ENCODE results near the gene MCFD2. TPM values are rescaled to one million over a fixed set of nuclear protein-coding genes. Genes with fewer than 3 reads are reported as not detected.

The MCFD2 gene
- total and polyA plus RNA-seq, 4 donors, result 56.8 to 82.8 (median 70.4) TPM

DNA sequence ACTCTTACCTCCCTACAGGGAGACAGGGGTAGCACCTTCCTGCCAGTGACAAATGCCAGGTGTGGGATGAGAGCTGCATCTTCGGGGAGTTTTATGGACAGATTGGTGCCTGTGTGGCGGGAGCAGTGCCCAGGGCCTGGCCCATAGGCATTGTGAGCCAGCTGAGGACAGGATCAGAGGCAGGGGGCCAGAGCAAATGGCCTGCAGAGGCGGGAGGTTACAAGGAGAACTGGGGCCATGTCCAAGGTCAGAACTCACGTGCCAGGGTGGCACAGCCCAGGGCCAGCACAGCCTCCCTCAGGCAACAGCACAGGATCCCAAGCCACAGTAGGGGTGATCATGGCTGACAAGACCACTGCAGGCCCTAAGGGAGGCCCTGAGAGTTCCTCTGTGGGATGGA, 40.2 kb upstream of the MCFD2 start:
- no peaks in the 10 kb centered on the region for H3K27me3 ChIP-seq (ENCODE audit: control insufficient read depth, insufficient read depth, low read length)
- H3K27ac ChIP-seq (ENCODE audit: low read depth, low read length), result no peak overlapping the region
- H3K9me3 ChIP-seq (ENCODE audit: control insufficient read depth, insufficient read depth, low read length), result no peaks in the 10 kb centered on the region
- WGBS (ENCODE audit: insufficient coverage), result 90% methylated on average over 4 of the region's 4 CpGs
- no peak overlapping the region for H3K4me3 ChIP-seq (ENCODE audit: low read depth, low read length)
- peaks cover 3% of the 10 kb centered on the region for H3K4me1 ChIP-seq (ENCODE audit: control insufficient read depth, insufficient read depth, low read length)
- peaks cover 62% of the 10 kb centered on the region for H3K36me3 ChIP-seq (ENCODE audit: control insufficient read depth, insufficient read depth, low read length)
- DNase-seq (ENCODE audit: low read depth in 4 of 6, low spot score in 6 of 6), result no peak

DNA sequence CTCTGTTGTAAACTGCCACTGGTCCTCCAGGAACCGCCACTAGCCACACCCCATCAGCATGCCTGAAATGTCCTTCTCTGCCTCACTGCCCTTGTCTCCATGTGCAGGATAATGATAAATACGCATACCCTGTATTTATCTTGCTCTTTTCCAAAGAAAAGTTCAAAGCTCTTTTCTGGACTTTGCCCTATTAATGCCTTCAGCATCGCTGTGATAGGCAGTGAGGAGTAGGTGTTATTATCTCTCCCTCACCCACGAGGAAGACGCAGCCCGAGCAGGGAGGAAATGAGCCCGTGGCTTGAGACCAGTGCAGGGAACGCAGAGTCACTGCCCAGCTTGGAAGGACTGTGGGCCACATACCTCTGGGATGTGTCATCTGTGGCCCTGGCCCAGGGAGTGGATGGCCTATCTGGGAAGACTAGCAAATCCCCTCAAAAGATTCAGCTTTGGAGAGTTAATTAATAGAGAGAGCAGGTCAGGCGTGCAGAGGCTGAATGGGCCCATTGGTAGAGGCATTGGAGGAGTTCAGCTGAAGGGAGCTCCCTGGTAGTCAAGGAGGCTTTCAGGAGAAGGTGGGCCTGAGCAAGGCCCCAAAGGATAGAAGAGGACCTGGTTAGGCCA, 39.5 kb upstream of the MCFD2 start:
- DNase-seq (ENCODE audit: low read depth in 4 of 6, low spot score in 6 of 6), result peak in 1 of 6 donors; percentile 25

DNA sequence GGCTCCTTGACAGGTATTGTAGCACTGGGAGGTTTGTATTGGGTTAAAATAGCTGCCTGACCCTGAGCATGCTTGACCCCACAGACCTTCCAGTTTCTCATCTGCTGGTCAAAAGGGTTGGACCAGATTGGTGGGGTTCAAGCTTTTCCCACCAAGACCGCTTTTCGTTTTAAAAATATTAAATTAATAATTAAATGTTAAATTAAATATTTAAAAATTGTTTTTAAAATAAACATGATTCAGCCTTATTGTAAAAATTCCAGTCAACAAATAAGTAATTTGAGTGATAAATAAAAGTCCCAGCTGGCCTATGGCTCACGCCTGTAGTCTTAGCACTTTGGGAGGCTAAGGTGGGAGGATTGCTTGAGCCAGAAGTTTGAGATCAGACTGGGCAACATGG, 36.6 kb upstream of the MCFD2 start:
- Histone ChIP-seq H3K27ac (ENCODE audit: low read depth, low read length) (no peak overlapping the region), H3K36me3 (ENCODE audit: control insufficient read depth, insufficient read depth, low read length) (peaks cover 46% of the 10 kb centered on the region), H3K9me3 (ENCODE audit: control insufficient read depth, insufficient read depth, low read length) (no peaks in the 10 kb centered on the region), H3K4me3 (ENCODE audit: low read depth, low read length) (no peak overlapping the region), H3K4me1 (ENCODE audit: control insufficient read depth, insufficient read depth, low read length) (peaks cover 3% of the 10 kb centered on the region), H3K27me3 (ENCODE audit: control insufficient read depth, insufficient read depth, low read length) (no peaks in the 10 kb centered on the region)
- no peak for DNase-seq (ENCODE audit: low read depth in 4 of 6, low spot score in 6 of 6)
- WGBS (ENCODE audit: insufficient coverage), result 100% methylated on average over 1 of the region's 3 CpGs

More for the DNA sequence above, 39.5 kb upstream of the MCFD2 start:
- no peak overlapping the region for H3K4me3 ChIP-seq (ENCODE audit: low read depth, low read length)
- H3K9me3 ChIP-seq (ENCODE audit: control insufficient read depth, insufficient read depth, low read length), result no peaks in the 10 kb centered on the region
- H3K4me1 ChIP-seq (ENCODE audit: control insufficient read depth, insufficient read depth, low read length), result peaks cover 3% of the 10 kb centered on the region
- no peaks in the 10 kb centered on the region for H3K27me3 ChIP-seq (ENCODE audit: control insufficient read depth, insufficient read depth, low read length)
- H3K36me3 ChIP-seq (ENCODE audit: control insufficient read depth, insufficient read depth, low read length), result peaks cover 65% of the 10 kb centered on the region
- H3K27ac ChIP-seq (ENCODE audit: low read depth, low read length), result no peak overlapping the region
- 69% methylated on average over 8 of the region's 9 CpGs for WGBS (ENCODE audit: insufficient coverage)

DNA sequence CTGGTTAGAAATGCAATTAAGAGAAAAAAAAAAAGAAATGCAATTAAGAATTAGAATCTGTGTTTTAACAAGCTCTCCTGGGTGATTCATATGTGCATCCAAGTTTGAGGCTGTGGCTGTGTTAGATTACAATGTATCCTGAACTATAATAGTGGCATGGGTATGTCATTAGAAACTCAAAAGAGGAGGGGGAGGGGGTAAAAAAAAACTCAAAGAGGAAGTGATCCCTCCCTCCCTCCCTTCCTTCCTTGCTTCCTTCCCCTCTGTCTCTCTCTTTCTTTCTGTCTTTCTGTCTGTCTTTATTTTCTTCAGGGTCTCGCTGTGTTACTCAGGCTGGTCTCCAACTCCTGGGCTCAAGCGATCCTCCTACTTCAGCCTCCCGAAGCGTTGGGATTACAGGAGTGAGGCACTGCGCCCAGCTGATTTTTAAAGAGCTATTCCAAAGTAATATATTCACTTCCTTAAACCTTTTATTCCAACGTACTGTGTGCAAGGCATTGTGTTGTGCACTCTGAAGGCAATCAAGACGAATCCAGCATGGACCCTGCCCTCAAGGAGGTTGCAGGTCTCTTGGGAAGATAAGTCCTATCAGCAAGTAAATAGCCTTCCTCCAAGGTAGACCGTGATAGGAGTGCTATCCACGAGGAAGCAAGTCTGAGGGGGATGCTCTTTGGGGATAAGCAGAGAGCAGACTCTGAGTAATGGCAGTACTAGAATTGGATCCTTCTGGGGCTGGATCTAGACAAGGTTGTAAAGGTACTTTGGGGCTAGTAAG, 35.9 kb upstream of the MCFD2 start:
- H3K4me1 ChIP-seq (ENCODE audit: control insufficient read depth, insufficient read depth, low read length), result peaks cover 3% of the 10 kb centered on the region
- peaks cover 39% of the 10 kb centered on the region for H3K36me3 ChIP-seq (ENCODE audit: control insufficient read depth, insufficient read depth, low read length)
- no peaks in the 10 kb centered on the region for H3K9me3 ChIP-seq (ENCODE audit: control insufficient read depth, insufficient read depth, low read length)
- no peak overlapping the region for H3K4me3 ChIP-seq (ENCODE audit: low read depth, low read length)
- H3K27ac ChIP-seq (ENCODE audit: low read depth, low read length), result no peak overlapping the region
- H3K27me3 ChIP-seq (ENCODE audit: control insufficient read depth, insufficient read depth, low read length), result no peaks in the 10 kb centered on the region
- no peak for DNase-seq (ENCODE audit: low read depth in 4 of 6, low spot score in 6 of 6)
- 85% methylated on average over 8 of the region's 9 CpGs for WGBS (ENCODE audit: insufficient coverage)

DNA sequence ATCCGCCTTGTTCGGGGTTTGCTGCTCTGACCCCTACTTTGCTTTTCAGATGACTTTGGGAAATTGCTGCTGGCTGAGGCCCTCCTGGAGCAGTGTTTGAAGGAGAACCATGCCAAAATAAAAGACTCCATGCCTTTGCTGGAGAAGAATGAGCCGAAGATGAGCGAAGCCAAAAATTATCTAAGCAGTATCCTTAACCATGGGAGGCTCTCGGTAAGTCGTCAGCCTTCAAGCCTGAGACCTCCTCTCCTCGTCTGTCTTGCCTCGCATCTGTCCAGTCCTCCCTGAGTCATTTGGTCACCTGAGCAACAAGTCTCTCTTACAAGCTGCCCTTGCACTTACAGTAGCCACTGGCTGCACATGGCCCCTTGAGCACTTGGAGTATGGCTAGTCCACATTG, 34.7 kb upstream of the MCFD2 start:
- Histone ChIP-seq H3K4me3 (ENCODE audit: low read depth, low read length) (no peak overlapping the region), H3K36me3 (ENCODE audit: control insufficient read depth, insufficient read depth, low read length) (peaks cover 35% of the 10 kb centered on the region), H3K27ac (ENCODE audit: low read depth, low read length) (no peak overlapping the region), H3K4me1 (ENCODE audit: control insufficient read depth, insufficient read depth, low read length) (peaks cover 3% of the 10 kb centered on the region), H3K9me3 (ENCODE audit: control insufficient read depth, insufficient read depth, low read length) (no peaks in the 10 kb centered on the region), H3K27me3 (ENCODE audit: control insufficient read depth, insufficient read depth, low read length) (no peaks in the 10 kb centered on the region)
- no peak for DNase-seq (ENCODE audit: low read depth in 4 of 6, low spot score in 6 of 6)
- 86% methylated on average over 6 of the region's 8 CpGs for WGBS (ENCODE audit: insufficient coverage)

DNA sequence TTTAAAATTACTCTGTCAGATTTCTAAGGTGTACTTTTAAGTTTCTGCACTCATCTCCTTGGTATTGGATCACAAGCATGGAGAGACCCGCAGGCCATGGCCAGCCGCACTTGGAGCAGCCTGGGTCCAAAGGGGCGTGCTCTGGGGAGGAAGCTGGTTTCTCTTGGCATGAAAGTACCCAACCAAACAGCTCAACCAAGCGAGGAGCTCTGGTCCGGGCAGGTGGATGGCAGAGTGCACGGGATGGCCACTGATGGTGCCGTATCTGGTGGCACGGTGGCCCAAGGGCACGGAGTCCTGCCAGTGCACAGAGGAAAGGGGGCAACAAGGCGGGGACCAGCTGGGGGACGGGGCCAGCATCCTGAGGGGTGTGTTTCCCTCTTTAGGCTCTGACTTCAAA, 32.2 kb upstream of the MCFD2 start:
- Histone ChIP-seq H3K4me3 (ENCODE audit: low read depth, low read length) (no peak overlapping the region), H3K36me3 (ENCODE audit: control insufficient read depth, insufficient read depth, low read length) (peaks cover 27% of the 10 kb centered on the region), H3K27ac (ENCODE audit: low read depth, low read length) (no peak overlapping the region), H3K9me3 (ENCODE audit: control insufficient read depth, insufficient read depth, low read length) (no peaks in the 10 kb centered on the region), H3K4me1 (ENCODE audit: control insufficient read depth, insufficient read depth, low read length) (peaks cover 4% of the 10 kb centered on the region), H3K27me3 (ENCODE audit: control insufficient read depth, insufficient read depth, low read length) (no peaks in the 10 kb centered on the region)
- DNase-seq (ENCODE audit: low read depth in 4 of 6, low spot score in 6 of 6), result no peak
- WGBS (ENCODE audit: insufficient coverage), result 73% methylated on average over 5 of the region's 11 CpGs

DNA sequence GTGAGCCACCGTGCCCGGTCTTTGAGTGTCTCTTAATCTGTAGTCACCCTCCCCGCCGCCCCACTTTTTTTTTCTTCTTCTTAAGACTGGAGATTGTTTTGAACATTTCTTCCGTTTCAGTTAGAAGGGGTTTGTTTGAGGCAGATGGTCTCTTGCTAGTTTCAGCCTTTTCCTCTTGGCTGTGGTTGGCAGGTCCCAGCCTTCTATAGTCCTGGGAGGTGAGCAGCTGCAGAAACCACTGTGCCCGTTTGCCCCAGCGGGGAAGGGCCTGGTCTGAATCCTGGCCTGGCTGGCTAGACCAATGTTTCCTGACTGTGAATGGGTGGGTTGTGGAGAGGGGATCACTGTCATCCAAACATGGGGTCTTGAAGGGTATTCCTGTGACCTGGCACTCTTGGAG, 30.1 kb upstream of the MCFD2 start:
- no peak for DNase-seq (ENCODE audit: low read depth in 4 of 6, low spot score in 6 of 6)
- H3K4me3 ChIP-seq (ENCODE audit: low read depth, low read length), result no peak overlapping the region
- no peak overlapping the region for H3K27ac ChIP-seq (ENCODE audit: low read depth, low read length)
- H3K27me3 ChIP-seq (ENCODE audit: control insufficient read depth, insufficient read depth, low read length), result no peaks in the 10 kb centered on the region
- 92% methylated on average over 2 of the region's 7 CpGs for WGBS (ENCODE audit: insufficient coverage)
- H3K36me3 ChIP-seq (ENCODE audit: control insufficient read depth, insufficient read depth, low read length), result peaks cover 14% of the 10 kb centered on the region
- peaks cover 14% of the 10 kb centered on the region for H3K4me1 ChIP-seq (ENCODE audit: control insufficient read depth, insufficient read depth, low read length)
- no peaks in the 10 kb centered on the region for H3K9me3 ChIP-seq (ENCODE audit: control insufficient read depth, insufficient read depth, low read length)

DNA sequence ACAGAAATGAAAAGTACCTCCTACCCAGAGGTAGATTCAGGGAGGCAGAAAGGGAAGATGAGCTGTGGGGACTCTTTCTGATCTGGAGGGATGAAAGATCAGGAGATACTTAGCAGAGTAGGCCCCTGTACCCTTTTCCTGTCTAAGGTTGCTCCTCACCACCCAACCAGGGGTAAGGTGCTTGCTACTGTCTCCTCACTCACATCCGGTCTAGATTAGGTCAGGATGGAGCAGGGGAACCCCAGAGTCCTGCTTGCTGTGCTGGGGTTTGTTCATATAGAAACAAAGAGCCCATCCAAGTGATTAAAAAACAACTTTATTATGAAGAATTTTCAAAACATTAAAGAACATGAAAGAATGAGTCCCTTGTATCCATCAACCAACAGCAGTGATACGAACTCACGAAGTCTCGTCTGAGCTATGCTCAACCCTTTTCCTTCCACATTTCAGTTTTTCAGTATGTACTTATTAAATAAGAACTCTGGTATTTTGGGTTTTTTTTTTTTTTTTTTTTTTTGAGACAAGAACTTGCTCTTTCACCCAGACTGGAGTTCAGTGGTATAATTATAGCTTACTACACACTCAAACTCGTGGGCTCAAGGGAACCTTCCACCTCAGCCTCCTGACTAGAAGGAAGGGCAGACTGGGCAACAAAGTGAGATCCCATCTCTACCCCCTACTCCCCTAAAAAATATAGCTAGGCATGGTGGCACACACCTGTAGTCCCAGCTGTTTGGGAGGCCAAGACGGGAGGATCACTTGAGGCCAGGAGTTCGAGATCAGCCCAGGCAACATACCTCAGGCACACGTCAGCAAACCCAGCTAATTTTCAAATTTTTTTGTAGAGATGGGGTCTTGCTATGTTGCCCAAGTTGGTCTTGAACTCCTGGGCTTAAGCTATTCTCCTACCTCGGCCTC, 28.5 kb upstream of the MCFD2 start:
- H3K9me3 ChIP-seq (ENCODE audit: control insufficient read depth, insufficient read depth, low read length), result no peaks in the 10 kb centered on the region
- WGBS (ENCODE audit: insufficient coverage), result no CpG with 5 or more reads among the region's 9 CpGs
- DNase-seq (ENCODE audit: low read depth in 4 of 6, low spot score in 6 of 6), result no peak
- no peak overlapping the region for H3K27ac ChIP-seq (ENCODE audit: low read depth, low read length)
- H3K36me3 ChIP-seq (ENCODE audit: control insufficient read depth, insufficient read depth, low read length), result peaks cover 11% of the 10 kb centered on the region
- no peaks in the 10 kb centered on the region for H3K27me3 ChIP-seq (ENCODE audit: control insufficient read depth, insufficient read depth, low read length)
- H3K4me3 ChIP-seq (ENCODE audit: low read depth, low read length), result no peak overlapping the region
- H3K4me1 ChIP-seq (ENCODE audit: control insufficient read depth, insufficient read depth, low read length), result peaks cover 19% of the 10 kb centered on the region

DNA sequence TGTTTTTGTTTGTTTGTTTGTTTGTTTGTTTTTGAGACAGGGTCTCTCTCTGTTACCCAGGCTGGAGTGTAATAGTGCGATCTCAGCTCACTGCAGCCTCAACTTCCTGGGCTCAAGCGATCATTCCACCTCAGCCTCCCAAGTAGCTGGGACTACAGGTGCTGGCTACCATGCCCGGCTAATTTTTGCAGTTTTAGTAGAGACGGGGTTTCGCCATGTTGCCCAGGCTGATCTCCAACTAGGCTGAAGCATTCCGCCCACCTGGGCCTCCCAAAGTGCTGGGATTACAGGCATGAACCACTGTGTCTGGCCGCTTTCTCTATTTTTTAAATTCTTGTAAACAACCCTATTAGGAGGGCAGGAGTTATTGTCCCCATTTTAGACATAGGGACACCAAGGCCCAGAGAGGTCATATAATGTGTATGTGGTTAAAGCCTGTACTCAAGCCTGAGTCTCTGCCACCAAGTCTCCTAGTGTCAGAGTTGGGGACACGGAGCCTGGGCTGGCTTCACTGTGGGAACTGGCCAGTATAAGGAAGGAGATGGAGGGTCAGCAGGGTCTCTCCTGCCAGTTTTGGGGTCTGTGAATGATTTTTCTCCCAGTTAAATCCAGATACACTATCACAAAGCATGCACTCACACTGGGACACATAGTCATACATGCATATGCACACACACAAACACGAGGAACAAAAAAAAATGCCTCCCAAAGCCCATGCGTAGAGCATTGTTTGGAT, 27.5 kb upstream of the MCFD2 start:
- peaks cover 19% of the 10 kb centered on the region for H3K4me1 ChIP-seq (ENCODE audit: control insufficient read depth, insufficient read depth, low read length)
- 93% methylated on average over 5 of the region's 10 CpGs for WGBS (ENCODE audit: insufficient coverage)

More for the DNA sequence above, 27.5 kb upstream of the MCFD2 start:
- DNase-seq (ENCODE audit: low read depth in 4 of 6, low spot score in 6 of 6), result no peak
- no peak overlapping the region for H3K4me3 ChIP-seq (ENCODE audit: low read depth, low read length)
- H3K9me3 ChIP-seq (ENCODE audit: control insufficient read depth, insufficient read depth, low read length), result no peaks in the 10 kb centered on the region
- peaks cover 11% of the 10 kb centered on the region for H3K36me3 ChIP-seq (ENCODE audit: control insufficient read depth, insufficient read depth, low read length)
- no peak overlapping the region for H3K27ac ChIP-seq (ENCODE audit: low read depth, low read length)
- H3K27me3 ChIP-seq (ENCODE audit: control insufficient read depth, insufficient read depth, low read length), result no peaks in the 10 kb centered on the region
